SU-DHL-6 (cell line): ENCODE data around the gene PARVA.

Experiments
- EZH2phosphoT487 ChIP-seq: fragments of 200-600 bp; sonication (generic), shearing (Covaris generic); conservative IDR thresholded peaks from 2 replicates; pipeline ENCODE4 v1.6.1; 2018; ENCODE audit warnings: mild to moderate bottlenecking, antibody characterized with exemption, low read length, moderate library complexity, mixed read lengths
- TF ChIP-seq, protein P1 (sequence below): fragments of 200-600 bp; sonication (generic); IDR thresholded peaks from one replicate; pipeline ENCODE4 v1.5.1; 2017; ENCODE audit warnings: antibody characterized with exemption, mild to moderate bottlenecking, low read length, moderate library complexity; ENCODE audit not compliant: insufficient read depth, poor library complexity, severe bottlenecking

DNA sequence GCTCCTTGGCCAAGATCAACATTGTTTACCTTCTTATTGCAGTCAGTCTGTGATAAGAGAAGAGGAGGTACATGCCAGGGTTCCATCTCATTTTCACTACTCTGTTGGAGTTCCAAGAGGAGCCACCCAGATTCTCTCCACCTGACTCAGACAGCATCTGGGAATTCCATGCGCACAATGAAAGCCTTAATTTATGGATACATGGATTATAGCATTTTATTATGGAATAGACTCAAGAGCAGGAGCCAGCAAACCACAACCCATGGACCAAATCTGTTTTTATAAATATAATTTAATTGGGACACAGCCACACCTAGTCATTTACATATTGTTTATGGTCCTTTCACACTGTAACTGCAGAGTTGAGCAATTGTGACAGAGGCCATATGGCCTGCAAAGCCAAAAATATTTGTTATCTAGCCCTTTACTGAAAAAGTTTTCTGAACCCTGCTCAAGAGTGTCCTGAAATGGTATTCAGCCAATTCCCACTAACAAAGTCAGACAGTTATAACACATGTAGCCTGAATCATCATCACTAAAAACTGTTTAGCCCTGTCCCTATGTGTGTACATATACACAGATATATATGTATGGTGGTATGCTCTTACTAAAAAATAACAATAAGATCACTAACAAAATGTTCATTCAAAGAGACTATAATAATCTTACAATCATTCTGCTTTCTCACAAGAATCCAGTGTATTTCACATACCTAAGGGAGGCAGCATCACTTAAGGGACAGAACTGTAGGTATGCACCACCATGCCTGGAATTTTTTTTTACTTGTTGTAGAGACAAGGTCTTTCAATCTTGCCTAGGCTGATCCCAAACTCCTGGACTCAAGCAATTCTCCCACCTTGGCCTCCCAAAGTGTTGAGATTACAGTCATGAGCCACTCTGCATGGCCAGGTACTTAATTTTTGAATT lies 192.4 kb downstream of the PARVA start:
- TF ChIP-seq, protein P1, sequence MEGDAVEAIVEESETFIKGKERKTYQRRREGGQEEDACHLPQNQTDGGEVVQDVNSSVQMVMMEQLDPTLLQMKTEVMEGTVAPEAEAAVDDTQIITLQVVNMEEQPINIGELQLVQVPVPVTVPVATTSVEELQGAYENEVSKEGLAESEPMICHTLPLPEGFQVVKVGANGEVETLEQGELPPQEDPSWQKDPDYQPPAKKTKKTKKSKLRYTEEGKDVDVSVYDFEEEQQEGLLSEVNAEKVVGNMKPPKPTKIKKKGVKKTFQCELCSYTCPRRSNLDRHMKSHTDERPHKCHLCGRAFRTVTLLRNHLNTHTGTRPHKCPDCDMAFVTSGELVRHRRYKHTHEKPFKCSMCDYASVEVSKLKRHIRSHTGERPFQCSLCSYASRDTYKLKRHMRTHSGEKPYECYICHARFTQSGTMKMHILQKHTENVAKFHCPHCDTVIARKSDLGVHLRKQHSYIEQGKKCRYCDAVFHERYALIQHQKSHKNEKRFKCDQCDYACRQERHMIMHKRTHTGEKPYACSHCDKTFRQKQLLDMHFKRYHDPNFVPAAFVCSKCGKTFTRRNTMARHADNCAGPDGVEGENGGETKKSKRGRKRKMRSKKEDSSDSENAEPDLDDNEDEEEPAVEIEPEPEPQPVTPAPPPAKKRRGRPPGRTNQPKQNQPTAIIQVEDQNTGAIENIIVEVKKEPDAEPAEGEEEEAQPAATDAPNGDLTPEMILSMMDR, result no peak
- TF ChIP-seq EZH2phosphoT487, result no peak
